MM.1S (cell line): Measurements from ENCODE around the gene TATDN2.
"Not testable (repeated sequence)": the region's sequence is repeated elsewhere in the genome, so short reads cannot be mapped to it uniquely, and the experiment has no call there.

Experiments used
- DNase-seq: peaks from one replicate; pipeline ENCODE4 v3.0.0-alpha.2; 2015
- H2AFZ ChIP-seq: fragments of 300-600 bp; sonication (generic); 2 replicates; pipeline ENCODE4 v1.6.0; 2016; ENCODE audit warnings: antibody characterized with exemption, low read length
- H3F3A ChIP-seq: fragments of 300-600 bp; sonication (generic); 2 replicates; pipeline ENCODE4 v1.6.1; 2016; ENCODE audit warnings: mild to moderate bottlenecking, antibody characterized with exemption, low read length, moderate library complexity, mixed read lengths; ENCODE audit not compliant: insufficient read depth
- H3K27ac ChIP-seq: fragments of 300-600 bp; sonication (generic); 2 replicates; pipeline ENCODE4 v1.5.1; 2016; ENCODE audit warnings: mild to moderate bottlenecking, low read length
- H3K27me3 ChIP-seq: fragments of 300-600 bp; sonication (generic); replicated peaks from 2 replicates; pipeline ENCODE4 v1.6.0; 2016; ENCODE audit warnings: low read length; ENCODE audit not compliant: insufficient read depth
- H3K36me3 ChIP-seq: fragments of 300-600 bp; sonication (generic); replicated peaks from 2 replicates; pipeline ENCODE4 v1.6.1; 2016; ENCODE audit warnings: mild to moderate bottlenecking, low read length, mixed read lengths; ENCODE audit not compliant: insufficient read depth
- H3K4me1 ChIP-seq: fragments of 300-600 bp; sonication (generic); 2 replicates; pipeline ENCODE4 v1.6.1; 2016; ENCODE audit warnings: low read length, mixed read lengths
- H3K4me2 ChIP-seq: fragments of 300-600 bp; sonication (generic); 2 replicates; pipeline ENCODE4 v1.6.0; 2016; ENCODE audit warnings: low read depth, low read length
- H3K4me3 ChIP-seq: fragments of 300-600 bp; sonication (generic); 2 replicates; pipeline ENCODE4 v1.5.1; 2016; ENCODE audit warnings: low read length, mixed read lengths
- H3K79me2 ChIP-seq: fragments of 300-600 bp; sonication (generic); 2 replicates; pipeline ENCODE4 v1.6.1; 2016; ENCODE audit warnings: mixed run types, low read length, mixed read lengths
- H3K9ac ChIP-seq: fragments of 300-600 bp; sonication (generic); 2 replicates; pipeline ENCODE4 v1.6.1; 2016; ENCODE audit warnings: low read length, mixed read lengths
- H3K9me2 ChIP-seq: fragments of 300-600 bp; sonication (generic); replicated peaks from 2 replicates; pipeline ENCODE4 v1.6.1; 2016; ENCODE audit warnings: mild to moderate bottlenecking, low read length, mixed read lengths; ENCODE audit not compliant: insufficient read depth
- H3K9me3 ChIP-seq: fragments of 300-600 bp; sonication (generic); replicated peaks from 2 replicates; pipeline ENCODE4 v1.6.1; 2016; ENCODE audit warnings: mild to moderate bottlenecking, low read length, mixed read lengths; ENCODE audit not compliant: insufficient read depth
- H4K20me1 ChIP-seq: fragments of 300-600 bp; sonication (generic); 2 replicates; pipeline ENCODE4 v1.6.1; 2016; ENCODE audit warnings: mild to moderate bottlenecking, low read length, moderate library complexity, mixed read lengths; ENCODE audit not compliant: insufficient read depth
- CTCF ChIP-seq: fragments of 300-600 bp; sonication (generic); IDR thresholded peaks from 2 replicates; pipeline ENCODE4 v1.5.1; 2016; ENCODE audit warnings: antibody characterized with exemption, low read length, mixed read lengths
- EZH2 ChIP-seq: fragments of 300-600 bp; sonication (generic); optimal IDR thresholded peaks from 2 replicates; pipeline ENCODE3; 2017; ENCODE audit warnings: low read depth, mild to moderate bottlenecking, antibody characterized with exemption, low read length, mixed read lengths
- EZH2phosphoT487 ChIP-seq: fragments of 300-600 bp; sonication (generic); IDR thresholded peaks from 2 replicates; pipeline ENCODE4 v1.6.1; 2018; ENCODE audit warnings: antibody characterized with exemption, low read length

Gene TATDN2

GRCh38 chr3:10292505-10293419, 44.5 kb downstream of the TATDN2 start, which contains the start of gene GHRL:
TSS of gene GHRL (minus strand) at chr3:10292947. CDS start at chr3:10290180, 2,767 bp downstream.
- TF ChIP-seq CTCF (no peak), EZH2phosphoT487 (no peak), EZH2 (no peak)
- Histone ChIP-seq H3K4me3 (no peak within 1 kb of the TSS), H3K4me1 (no peaks in the 10 kb centered on the region), H3K27me3 (no peaks in the 10 kb centered on the region), H4K20me1 (no peaks in the 10 kb centered on the region), H2AFZ (no peak within 1 kb of the TSS), H3K9me2 (no peaks in the 10 kb centered on the region), H3K9me3 (no peaks in the 10 kb centered on the region), H3K9ac (no peak within 1 kb of the TSS), H3K79me2 (no peaks in the 10 kb centered on the region), H3K4me2 (no peak within 1 kb of the TSS), H3K36me3 (no peaks in the 10 kb centered on the region), H3K27ac (no peak within 1 kb of the TSS), H3F3A (no peaks in the 10 kb centered on the region)
- no peak for DNase-seq

- Histone ChIP-seq H3K4me1 (peaks cover 3% of the 10 kb centered on the region), H3K27ac (no peak overlapping the region), H3K79me2 (no peaks in the 10 kb centered on the region), H2AFZ (no peak overlapping the region), H3K4me3 (no peak overlapping the region), H3K4me2 (no peak overlapping the region), H3K9me3 (no peaks in the 10 kb centered on the region), H3K36me3 (no peaks in the 10 kb centered on the region), H3K9me2 (no peaks in the 10 kb centered on the region), H3K27me3 (no peaks in the 10 kb centered on the region), H4K20me1 (no peaks in the 10 kb centered on the region), H3F3A (peaks cover 3% of the 10 kb centered on the region; the same call in 1 of the 2 replicates), H3K9ac (no peak overlapping the region)
- TF ChIP-seq EZH2phosphoT487 (no peak), EZH2 (no peak), CTCF (no peak)
- no peak for DNase-seq
Measured at GRCh38 chr3:10294030-10294586, 45.8 kb downstream of the TATDN2 start.

GRCh38 chr3:10298064-10298463, 49.8 kb downstream of the TATDN2 start:
- not testable (repeated sequence) for DNase-seq, H3K4me2 ChIP-seq, H3K9me3 ChIP-seq, H3K9me2 ChIP-seq, H3K4me3 ChIP-seq, H3K27ac ChIP-seq, H3K9ac ChIP-seq, H4K20me1 ChIP-seq, H3K27me3 ChIP-seq, H2AFZ ChIP-seq
- Histone ChIP-seq H3K36me3 (peaks cover 12% of the 10 kb centered on the region; the same call in 1 of the 2 replicates), H3F3A (peaks cover 12% of the 10 kb centered on the region; the same call in 1 of the 2 replicates), H3K79me2 (peaks cover 13% of the 10 kb centered on the region; the same call in 1 of the 2 replicates), H3K4me1 (peaks cover 17% of the 10 kb centered on the region)
